Measurements from ENCODE around the gene NIN. TPM values are rescaled to one million over a fixed set of nuclear protein-coding genes. Genes with fewer than 3 reads are reported as not detected.

Gene NIN
- total and polyA plus RNA-seq, 2 of the 4 experiments (the other 2 are of a cell fraction), result 15.2 to 98.4 TPM

GRCh38 chr14:50837271-50837670, 6.3 kb upstream of the NIN start:
- H3K79me1 ChIP-seq (ENCODE audit: low read depth in 1 of 2, low read length in 2 of 2), result no peaks in the 10 kb centered on the region; a peak in 1 of 4 replicates

More at GRCh38 chr14:50837271-50837670, 6.3 kb upstream of the NIN start:
- peak overlapping the region; percentile 44 for H2BK20ac ChIP-seq (ENCODE audit: low read depth, low read length)
- ChIA-PET CTCF (interaction anchor here (0.5 kb wide), 1 partner anchor 709 kb away, joined by 7 read pairs; no protein-coding TSS in a partner anchor), POLR2A (ENCODE audit: unreplicated experiment) (no interaction called here)
- BruUV-seq (replicated peaks), result no TSS peak
- H4K5ac ChIP-seq (ENCODE audit: low read depth, low read length), result no peak overlapping the region
- H2BK15ac ChIP-seq (ENCODE audit: low read depth, low read length), result peak overlapping the region; percentile 54; the same call in 1 of the 3 replicates
- peaks cover 15% of the 10 kb centered on the region for H3K9me1 ChIP-seq (ENCODE audit: insufficient read depth, low read length)
- intact Hi-C loops (cut with micrococcal nuclease) (no loop called here), in situ Hi-C loops (cut with MboI; ENCODE audit: low sequenced_read_pairs) (no loop called here), dilution Hi-C loops (cut with HindIII; ENCODE audit: low sequenced_read_pairs, unreplicated experiment) (no loop called here)
- peak overlapping the region; percentile 67 for H2AFZ ChIP-seq (replicated peaks; ENCODE audit: low read length, poor library complexity)
- peak overlapping the region; percentile 71 for H2AK9ac ChIP-seq (replicated peaks; ENCODE audit: low read depth, low read length, poor library complexity)
- H3K18ac ChIP-seq (ENCODE audit: low read depth, low read length), result no peak overlapping the region
- peak overlapping the region; percentile 76 for H2AK5ac ChIP-seq (ENCODE audit: low read depth, low read length)
- H3K4me3 ChIP-seq (ENCODE audit: insufficient read depth, low read depth, low read length), result no peak overlapping the region
- H3K23ac ChIP-seq (ENCODE audit: low read depth, low read length), result 0 out of 2 replicates have a peak overlapping the region, but pooled peaks have one; percentile 19
- no peak overlapping the region for H3K4me2 ChIP-seq (ENCODE audit: low read depth, low read length)
- H4K91ac ChIP-seq (ENCODE audit: insufficient read depth, low read depth, low read length), result peak overlapping the region; percentile 46; the same call in 1 of the 2 replicates
- H3K27ac ChIP-seq (ENCODE audit: insufficient read depth, low read length), result no peak overlapping the region
- peak overlapping the region in 1 of 2 experiments; percentile 37; a peak in 1 of 4 replicates for H4K8ac ChIP-seq (ENCODE audit: low read depth in 2 of 2, low read length in 2 of 2)
- no peaks in the 10 kb centered on the region for H3K9me3 ChIP-seq (ENCODE audit: control insufficient read depth, insufficient read depth, low read length)
- no peaks in the 10 kb centered on the region for H4K20me1 ChIP-seq (ENCODE audit: insufficient read depth, low read length)
- no peak for TF ChIP-seq FOS (IDR thresholded peaks at IDR 0.05; ENCODE audit: low read depth, low read length)
- no peak for TF ChIP-seq POLR2A (IDR thresholded peaks at IDR 0.05; ENCODE audit: low read depth, low read length)
- H3K56ac ChIP-seq (ENCODE audit: extremely low read depth, insufficient read depth, low read length), result no peak overlapping the region
- H3K4ac ChIP-seq (ENCODE audit: low read depth, low read length), result peak overlapping the region; percentile 60
- H2BK120ac ChIP-seq (ENCODE audit: low read depth, low read length), result peak overlapping the region; percentile 37
- H3K27me3 ChIP-seq (ENCODE audit: control insufficient read depth, insufficient read depth, low read length), result no peaks in the 10 kb centered on the region
- no peak overlapping the region for H2BK5ac ChIP-seq (ENCODE audit: low read depth, low read length, poor library complexity, severe bottlenecking)
- H3K9ac ChIP-seq (ENCODE audit: low read depth, low read length), result no peak overlapping the region
- peaks cover 11% of the 10 kb centered on the region for H3K4me1 ChIP-seq (ENCODE audit: control insufficient read depth, insufficient read depth, low read length)
- ATAC-seq (ENCODE audit: low read depth), result no peak
- WGBS, 2 experiments (ENCODE audit: extremely low coverage in 2 of 2, insufficient read length in 1 of 2), result 100% methylated on average over 1 of the region's 10 CpGs; no CpG with 5 or more reads in 1 of the 2 experiments
- no peak for DNase-seq
- no peaks in the 10 kb centered on the region for H3K36me3 ChIP-seq (ENCODE audit: control insufficient read depth, insufficient read depth, low read length)
- H3K14ac ChIP-seq (replicated peaks; ENCODE audit: low read depth, low read length), result 0 out of 2 replicates have a peak overlapping the region, but pooled peaks have one; percentile 65
